HAP-1 (cell line): ENCODE measurements around the gene AFF1.
A peak's percentile ranks its signal among the peaks of the same experiment; 100 is the strongest.

Experiments used
- DNase-seq, 2 experiments: peaks; one replicate each; pipeline ENCODE4 v3.0.0-alpha.2; 2016 to 2020; ENCODE audit warnings: low spot score in 2 of 2
- H3K27me3 ChIP-seq: fragments of 250-450 bp; sonication (Bioruptor Pico); 2 replicates; pipeline ENCODE4 v1.5.1; 2020; ENCODE audit warnings: low read depth, mild to moderate bottlenecking, moderate library complexity
- H3K36me3 ChIP-seq: fragments of 250-450 bp; sonication (Bioruptor Pico); replicated peaks from 2 replicates; pipeline ENCODE4 v1.5.1; 2020; ENCODE audit warnings: mild to moderate bottlenecking
- H3K4me1 ChIP-seq: fragments of 250-450 bp; sonication (Bioruptor Pico); 2 replicates; pipeline ENCODE4 v1.5.1; 2020; ENCODE audit warnings: mild to moderate bottlenecking
- H3K4me3 ChIP-seq: fragments of 250-450 bp; sonication (Bioruptor Pico); 2 replicates; pipeline ENCODE4 v1.5.1; 2020; ENCODE audit warnings: mild to moderate bottlenecking, moderate library complexity
- H3K9me3 ChIP-seq: fragments of 250-450 bp; sonication (Bioruptor Pico); 2 replicates; pipeline ENCODE4 v1.5.1; 2020; ENCODE audit warnings: mild to moderate bottlenecking, moderate library complexity
- in situ Hi-C: fragments of 300-500 bp; cut with MboI; formaldehyde crosslinking; loops from 3 replicates; pipeline ENCODE4 v1.14.3; 2020; ENCODE audit warnings: low sequenced_read_pairs, inconsistent platforms, mixed read lengths

Gene AFF1

GRCh38 chr4:86910820-86911684 lies 23.8 kb upstream of the AFF1 start:
- Histone ChIP-seq H3K4me1 (no peaks in the 10 kb centered on the region), H3K4me3 (no peak overlapping the region), H3K9me3 (peaks cover 2% of the 10 kb centered on the region; the same call in 1 of the 2 replicates), H3K36me3 (no peaks in the 10 kb centered on the region), H3K27me3 (no peaks in the 10 kb centered on the region)
- in situ Hi-C loops: no loop called here
- DNase-seq: no peak

GRCh38 chr4:86916392-86916791 lies 18.4 kb upstream of the AFF1 start:
- Histone ChIP-seq H3K27me3 (no peaks in the 10 kb centered on the region), H3K36me3 (no peaks in the 10 kb centered on the region), H3K9me3 (peaks cover 2% of the 10 kb centered on the region; the same call in 1 of the 2 replicates), H3K4me3 (no peak overlapping the region), H3K4me1 (no peaks in the 10 kb centered on the region)
- in situ Hi-C loops: no loop called here
- DNase-seq: no peak

- Histone ChIP-seq H3K4me1 (no peaks in the 10 kb centered on the region), H3K27me3 (no peaks in the 10 kb centered on the region), H3K9me3 (peaks cover 2% of the 10 kb centered on the region; the same call in 1 of the 2 replicates), H3K36me3 (no peaks in the 10 kb centered on the region), H3K4me3 (no peak overlapping the region)
- in situ Hi-C loops: no loop called here
- no peak for DNase-seq
These were observed 17.4 kb upstream of the AFF1 start for GRCh38 chr4:86917212-86918039.

GRCh38 chr4:86918539-86919072 lies 16.2 kb upstream of the AFF1 start:
- in situ Hi-C loops: no loop called here

GRCh38 chr4:86919561-86920223 lies 15.1 kb upstream of the AFF1 start:
- DNase-seq: no peak
- in situ Hi-C loops: loop anchor here (5.0 to 10.0 kb wide), 2 partner anchors 173 to 315 kb away; no protein-coding TSS in a partner anchor
- no peak overlapping the region for H3K4me3 ChIP-seq
- H3K27me3 ChIP-seq: no peaks in the 10 kb centered on the region
- no peaks in the 10 kb centered on the region for H3K36me3 ChIP-seq
- H3K9me3 ChIP-seq: peaks cover 2% of the 10 kb centered on the region; the same call in 1 of the 2 replicates
- H3K4me1 ChIP-seq: no peaks in the 10 kb centered on the region

More at GRCh38 chr4:86918539-86919072, 16.2 kb upstream of the AFF1 start:
- Histone ChIP-seq H3K27me3 (no peaks in the 10 kb centered on the region), H3K9me3 (peaks cover 2% of the 10 kb centered on the region; the same call in 1 of the 2 replicates), H3K4me1 (no peaks in the 10 kb centered on the region), H3K4me3 (no peak overlapping the region), H3K36me3 (no peaks in the 10 kb centered on the region)
- no peak for DNase-seq

- Histone ChIP-seq H3K4me1 (no peaks in the 10 kb centered on the region), H3K9me3 (no peaks in the 10 kb centered on the region), H3K36me3 (no peaks in the 10 kb centered on the region), H3K4me3 (no peak overlapping the region), H3K27me3 (no peaks in the 10 kb centered on the region)
- DNase-seq: no peak
- in situ Hi-C loops: loop anchor here (5.0 to 10.0 kb wide), 2 partner anchors 171 to 313 kb away; no protein-coding TSS in a partner anchor
These were observed 13.1 kb upstream of the AFF1 start for GRCh38 chr4:86921608-86922252.

GRCh38 chr4:86924811-86925210 lies 10.0 kb upstream of the AFF1 start:
- Histone ChIP-seq H3K9me3 (no peaks in the 10 kb centered on the region), H3K4me3 (no peak overlapping the region), H3K27me3 (no peaks in the 10 kb centered on the region), H3K36me3 (no peaks in the 10 kb centered on the region), H3K4me1 (no peaks in the 10 kb centered on the region)
- DNase-seq: no peak
- in situ Hi-C loops: loop anchor here (5.0 to 10.0 kb wide), 2 partner anchors 167 to 310 kb away; no protein-coding TSS in a partner anchor

GRCh38 chr4:86926435-86927086 lies 8.2 kb upstream of the AFF1 start:
- Histone ChIP-seq H3K27me3 (no peaks in the 10 kb centered on the region), H3K9me3 (no peaks in the 10 kb centered on the region), H3K36me3 (no peaks in the 10 kb centered on the region), H3K4me3 (no peak overlapping the region), H3K4me1 (no peaks in the 10 kb centered on the region)
- DNase-seq: no peak
- in situ Hi-C loops: loop anchor here (10.0 kb wide), 1 partner anchor 308 kb away; no protein-coding TSS in a partner anchor

GRCh38 chr4:86927843-86928395 lies 6.9 kb upstream of the AFF1 start:
- in situ Hi-C loops: loop anchor here (10.0 kb wide), 1 partner anchor 307 kb away; no protein-coding TSS in a partner anchor
- Histone ChIP-seq H3K36me3 (no peaks in the 10 kb centered on the region), H3K4me1 (no peaks in the 10 kb centered on the region), H3K4me3 (no peak overlapping the region), H3K9me3 (no peaks in the 10 kb centered on the region), H3K27me3 (no peaks in the 10 kb centered on the region)
- no peak for DNase-seq

- Histone ChIP-seq H3K4me3 (no peak overlapping the region), H3K4me1 (no peaks in the 10 kb centered on the region; the same call in 1 of the 2 replicates), H3K9me3 (no peaks in the 10 kb centered on the region), H3K36me3 (no peaks in the 10 kb centered on the region), H3K27me3 (no peaks in the 10 kb centered on the region)
- no peak for DNase-seq
- in situ Hi-C loops: loop anchor here (10.0 kb wide), 1 partner anchor 306 kb away; no protein-coding TSS in a partner anchor
These were observed 6.2 kb upstream of the AFF1 start for GRCh38 chr4:86928400-86929255.

GRCh38 chr4:86934147-86934770 lies 552 bp upstream of the AFF1 start:
- H3K4me1 ChIP-seq: peaks cover 18% of the 10 kb centered on the region
- no peaks in the 10 kb centered on the region for H3K27me3 ChIP-seq
- no peaks in the 10 kb centered on the region for H3K9me3 ChIP-seq
- peak overlapping the region; percentile 80 for H3K4me3 ChIP-seq
- DNase-seq: peak; percentile 20 to 32
- H3K36me3 ChIP-seq: no peaks in the 10 kb centered on the region
- in situ Hi-C loops: no loop called here
